MM.1S (cell line): ENCODE results near the gene HEATR1.

ENCODE experiments used
- CTCF ChIP-seq: fragments of 300-600 bp; sonication (generic); IDR thresholded peaks from 2 replicates; pipeline ENCODE4 v1.5.1; 2016; ENCODE audit warnings: antibody characterized with exemption, low read length, mixed read lengths
- EZH2 ChIP-seq: fragments of 300-600 bp; sonication (generic); optimal IDR thresholded peaks from 2 replicates; pipeline ENCODE3; 2017; ENCODE audit warnings: low read depth, mild to moderate bottlenecking, antibody characterized with exemption, low read length, mixed read lengths
- EZH2phosphoT487 ChIP-seq: fragments of 300-600 bp; sonication (generic); IDR thresholded peaks from 2 replicates; pipeline ENCODE4 v1.6.1; 2018; ENCODE audit warnings: antibody characterized with exemption, low read length

GRCh38 chr1:236548452-236548851 lies 55.9 kb downstream of the HEATR1 start:
- TF ChIP-seq CTCF: no peak
- TF ChIP-seq EZH2: no peak
- no peak for TF ChIP-seq EZH2phosphoT487
